ENCODE data around the gene CA10. TPM values are rescaled to one million over a fixed set of nuclear protein-coding genes. Genes with fewer than 3 reads are reported as not detected.

Gene CA10
- total RNA-seq, 1 experiment from 2014 or later = 0.46 TPM

DNA sequence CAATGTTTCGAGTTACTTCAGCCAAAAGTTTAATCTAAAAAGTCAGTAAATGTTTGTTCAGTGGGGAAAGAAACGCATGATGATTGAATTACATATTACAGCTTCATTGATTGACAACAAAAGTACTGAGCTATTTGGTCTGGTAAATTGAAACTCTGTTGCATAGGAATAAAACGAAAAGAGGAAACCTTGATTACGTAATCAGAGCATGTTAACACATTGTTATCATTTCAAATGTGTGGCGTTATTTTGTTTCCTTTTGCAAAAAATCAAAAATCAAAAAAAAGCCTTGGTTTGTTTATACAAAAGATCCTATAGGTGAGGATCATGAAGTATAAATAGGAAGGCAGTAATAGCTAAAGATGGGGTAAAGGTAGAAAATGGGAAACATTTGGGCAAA, 19.5 kb upstream of the CA10 start:
- Histone ChIP-seq H3K14ac (ENCODE audit: insufficient read depth, low read length) (no peak overlapping the region), H3K4me2 (ENCODE audit: insufficient read depth, insufficient read length, low read length) (no peak overlapping the region), H3K9ac (ENCODE audit: extremely low read depth, insufficient read length, low read length) (no peak overlapping the region), H3K23ac (ENCODE audit: insufficient read length, low read depth, low read length) (no peak overlapping the region), H3K56ac (ENCODE audit: insufficient read length, low read depth, low read length) (no peak overlapping the region), H4K8ac (replicated peaks; ENCODE audit: insufficient read length, low read depth, low read length) (no peak overlapping the region), H4K5ac (ENCODE audit: insufficient read length, low read depth, low read length) (no peak overlapping the region), H3K79me2 (ENCODE audit: insufficient read depth, low read length) (no peaks in the 10 kb centered on the region), H2BK5ac (ENCODE audit: insufficient read length, low read length) (no peak overlapping the region), H3K4me1 (ENCODE audit: insufficient read depth, low read length) (peaks cover 3% of the 10 kb centered on the region; the same call in 1 of the 2 replicates), H3K9me3 (ENCODE audit: control insufficient read depth, low read depth, low read length) (no peaks in the 10 kb centered on the region), H4K91ac (ENCODE audit: insufficient read length, low read depth, low read length) (no peak overlapping the region), H3K27me3 (ENCODE audit: insufficient read depth, low read length) (no peaks in the 10 kb centered on the region), H4K20me1 (ENCODE audit: control insufficient read depth, insufficient read depth, insufficient read length) (no peaks in the 10 kb centered on the region), H2BK12ac (ENCODE audit: insufficient read length, low read depth, low read length) (no peak overlapping the region), H2BK20ac (ENCODE audit: low read depth, low read length, poor library complexity, severe bottlenecking) (no peak overlapping the region), H2BK15ac (ENCODE audit: low read depth, low read length) (no peak overlapping the region), H3K23me2 (ENCODE audit: insufficient read length, low read depth, low read length, poor library complexity, severe bottlenecking) (no peaks in the 10 kb centered on the region), H3K27ac (ENCODE audit: insufficient read length, low read depth, low read length) (no peak overlapping the region), H2BK120ac (ENCODE audit: low read depth, low read length, poor library complexity, severe bottlenecking) (no peak overlapping the region), H3K18ac (ENCODE audit: insufficient read length, low read depth, low read length) (no peak overlapping the region), H3K4ac (ENCODE audit: low read depth, low read length) (no peak overlapping the region), H2AK5ac (ENCODE audit: insufficient read length, low read length) (no peak overlapping the region), H3K79me1 (ENCODE audit: insufficient read depth, low read depth, low read length, poor library complexity, severe bottlenecking) (no peaks in the 10 kb centered on the region), H2AFZ (ENCODE audit: low read length) (no peak overlapping the region), H3T11ph (ENCODE audit: low read length) (no peak overlapping the region)
- Mint-ChIP-seq H3K9me3 (no peaks in the 10 kb centered on the region), H3K36me3 (ENCODE audit: insufficient read depth in 1 of 3, low read depth in 3 of 3) (no peaks in the 10 kb centered on the region), H3K4me3 (no peak overlapping the region), H3K27me3 (ENCODE audit: low read depth) (no peaks in the 10 kb centered on the region), H3K4me1 (peaks cover 12 to 23% of the 10 kb centered on the region in 2 experiments), H3K27ac (no peak overlapping the region)
- TF ChIP-seq CTCF (conservative IDR thresholded peaks at IDR 0.05) = no peak
- DNase-seq = no peak
- WGBS (ENCODE audit: extremely low coverage, insufficient read length, low lambda C conversion rate) = no CpG with 5 or more reads among the region's 5 CpGs

All from H9 (cell line).